ENCODE measurements around the gene WLS.
"Not testable (repeated sequence)": the region's sequence is repeated elsewhere in the genome, so short reads cannot be mapped to it uniquely, and the experiment has no call there.

The WLS gene

GRCh38 chr1:68163220-68163619, 69.1 kb downstream of the WLS start:
- no peak for FAIRE-seq

- FAIRE-seq: no peak
Measured at GRCh38 chr1:68162761-68163160, 69.6 kb downstream of the WLS start.

GRCh38 chr1:68161672-68162071, 70.7 kb downstream of the WLS start:
- FAIRE-seq: not testable (repeated sequence)

- peak; percentile 98 for FAIRE-seq
Measured at GRCh38 chr1:68160935-68161334, 71.4 kb downstream of the WLS start.

- no peak for FAIRE-seq
Measured at GRCh38 chr1:68160021-68160420, 72.3 kb downstream of the WLS start.

- no peak for FAIRE-seq
Measured at GRCh38 chr1:68158837-68159236, 73.5 kb downstream of the WLS start.

GRCh38 chr1:68157416-68157815, 74.9 kb downstream of the WLS start:
- no peak for FAIRE-seq

GRCh38 chr1:68151690-68152089, 80.6 kb downstream of the WLS start:
- FAIRE-seq: no peak

GRCh38 chr1:68149907-68150306, 82.4 kb downstream of the WLS start:
- FAIRE-seq: no peak

- no peak for FAIRE-seq
Measured at GRCh38 chr1:68149110-68149798, 83.1 kb downstream of the WLS start.

GRCh38 chr1:68148631-68149030, 83.7 kb downstream of the WLS start:
- FAIRE-seq: no peak

- FAIRE-seq: no peak
Measured at GRCh38 chr1:68147534-68148171, 84.7 kb downstream of the WLS start.

GRCh38 chr1:68145418-68146126, 86.8 kb downstream of the WLS start:
- no peak for FAIRE-seq

GRCh38 chr1:68144856-68145255, 87.5 kb downstream of the WLS start:
- no peak for FAIRE-seq

- no peak for FAIRE-seq
Measured at GRCh38 chr1:68143633-68144032, 88.7 kb downstream of the WLS start.

- no peak for FAIRE-seq
Measured at GRCh38 chr1:68142461-68142860, 89.9 kb downstream of the WLS start.

- FAIRE-seq: no peak
Measured at GRCh38 chr1:68142036-68142435, 90.3 kb downstream of the WLS start.

- FAIRE-seq: no peak
Measured at GRCh38 chr1:68141071-68142021, 91.0 kb downstream of the WLS start.

GRCh38 chr1:68140536-68140935, 91.8 kb downstream of the WLS start:
- FAIRE-seq: no peak

GRCh38 chr1:68136187-68136586, 96.1 kb downstream of the WLS start:
- FAIRE-seq: no peak

GRCh38 chr1:68132426-68133130, 99.7 kb downstream of the WLS start:
- FAIRE-seq: no peak

- no peak for FAIRE-seq
Measured at GRCh38 chr1:68131261-68131660, 101.1 kb downstream of the WLS start.

Measured in colon (tissue), 2 donors.